HT1080 (cell line): ENCODE results near the gene TNK1. TPM values are rescaled to one million over a fixed set of nuclear protein-coding genes. Genes with fewer than 3 reads are reported as not detected.
A peak's percentile ranks its signal among the peaks of the same experiment; 100 is the strongest.

Experiments used
- DNase-seq: peaks from one replicate; pipeline ENCODE4 v3.0.0-alpha.2; 2015; ENCODE audit warnings: low read depth
- total RNA-seq: library from RNA; depleted of rRNA; stranded (reverse); fragments of >200 nt; shearing (Covaris generic); gene quantifications from 2 replicates; pipeline ENCODE4 v1.2.3, GENCODE V29; 2014

TNK1 gene
- total RNA-seq, 1 experiment from 2014 or later, result 0.24 TPM

DNA sequence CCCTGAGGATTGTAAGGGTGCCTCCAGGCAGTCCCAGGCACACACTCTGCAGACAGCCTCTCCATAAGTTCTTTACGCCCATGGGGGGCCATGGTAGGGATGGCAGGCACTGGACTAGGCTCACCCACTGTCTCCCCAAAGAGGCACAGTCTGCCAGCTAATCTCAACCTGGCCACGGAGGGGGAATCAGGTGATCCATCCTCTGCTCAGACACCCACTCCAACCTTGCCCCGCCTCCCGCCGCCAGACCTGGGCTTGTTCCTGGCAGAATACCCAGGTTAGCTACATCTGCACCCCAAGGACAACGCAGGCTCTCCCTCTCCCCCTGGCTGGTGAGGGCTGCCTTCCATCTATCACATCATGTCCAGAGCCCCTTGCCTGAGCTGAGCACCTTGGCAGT is 28.0 kb downstream of the TNK1 start:
- DNase-seq, result no peak

DNA sequence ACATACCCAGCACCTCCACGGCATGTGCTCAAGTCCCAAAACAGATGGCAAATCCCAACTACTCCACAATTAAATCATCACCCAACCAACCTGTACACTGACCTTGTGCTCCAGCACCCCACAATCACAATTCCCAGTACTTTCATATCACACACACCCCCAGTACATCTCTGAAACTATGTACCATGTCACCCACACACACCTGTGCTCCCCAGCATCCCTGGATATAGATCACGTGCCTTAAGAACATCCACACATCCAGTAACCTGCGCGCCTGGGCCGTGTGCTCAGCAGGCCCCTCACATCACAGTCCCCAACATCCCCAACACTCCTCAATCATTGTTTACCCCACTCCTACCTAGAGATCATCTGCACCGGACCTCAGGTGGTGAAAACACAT is 28.8 kb downstream of the TNK1 start:
- no peak for DNase-seq

DNA sequence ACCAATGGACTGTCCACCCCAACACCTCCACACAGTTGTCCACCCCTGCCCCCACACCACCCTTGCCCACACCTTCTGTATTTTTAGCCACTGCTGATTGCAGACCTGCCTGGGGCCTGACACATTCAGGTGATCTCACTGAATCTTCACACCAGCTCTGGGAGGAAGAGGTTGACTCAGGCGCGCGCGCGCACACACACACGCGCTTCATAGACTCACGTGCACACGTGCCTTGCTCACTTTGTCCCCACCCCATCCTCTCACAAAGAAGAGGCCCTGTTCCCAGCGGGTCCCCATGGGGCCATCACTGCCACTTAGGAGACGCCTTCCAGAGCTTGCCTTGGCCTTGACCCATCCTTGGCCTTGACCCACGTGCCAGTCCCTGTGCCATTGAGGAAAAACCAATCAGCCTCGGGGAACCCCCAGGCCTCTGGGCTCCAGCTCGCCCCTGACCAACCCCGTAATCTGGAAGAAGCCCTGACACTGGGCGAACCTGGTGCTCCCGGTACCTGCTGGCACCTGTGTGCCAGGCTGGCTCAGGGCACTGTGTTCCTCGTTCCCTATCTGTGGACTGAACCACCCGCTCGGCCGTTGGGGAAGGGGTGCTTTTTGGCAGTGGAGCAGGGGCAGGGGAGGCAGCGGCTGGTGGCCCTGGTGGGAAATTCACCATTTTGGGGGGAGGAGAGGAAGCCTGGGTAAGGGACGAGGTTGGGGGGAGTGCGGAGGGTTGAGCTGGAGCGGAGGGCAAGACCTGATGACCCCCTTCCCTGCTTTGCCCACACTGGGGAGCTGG is 29.9 kb downstream of the TNK1 start:
- no peak for DNase-seq

DNA sequence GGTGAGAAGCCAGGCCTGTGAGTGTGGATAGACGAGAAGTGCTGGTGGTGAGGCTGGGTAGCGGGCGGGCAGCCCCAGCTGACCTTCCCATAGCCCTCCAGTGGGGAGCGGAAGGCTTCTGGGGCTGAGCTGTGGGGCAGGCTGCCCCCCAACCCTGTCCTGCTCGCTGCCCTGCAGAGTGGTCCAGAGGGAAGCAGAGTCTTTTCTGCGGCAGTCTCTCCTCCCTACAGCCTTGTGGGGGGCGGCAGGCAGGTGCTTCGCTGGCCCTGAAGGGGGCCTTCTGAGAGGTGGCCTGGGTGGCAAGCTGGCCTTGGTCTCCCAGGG is 30.5 kb downstream of the TNK1 start:
- no peak for DNase-seq

DNA sequence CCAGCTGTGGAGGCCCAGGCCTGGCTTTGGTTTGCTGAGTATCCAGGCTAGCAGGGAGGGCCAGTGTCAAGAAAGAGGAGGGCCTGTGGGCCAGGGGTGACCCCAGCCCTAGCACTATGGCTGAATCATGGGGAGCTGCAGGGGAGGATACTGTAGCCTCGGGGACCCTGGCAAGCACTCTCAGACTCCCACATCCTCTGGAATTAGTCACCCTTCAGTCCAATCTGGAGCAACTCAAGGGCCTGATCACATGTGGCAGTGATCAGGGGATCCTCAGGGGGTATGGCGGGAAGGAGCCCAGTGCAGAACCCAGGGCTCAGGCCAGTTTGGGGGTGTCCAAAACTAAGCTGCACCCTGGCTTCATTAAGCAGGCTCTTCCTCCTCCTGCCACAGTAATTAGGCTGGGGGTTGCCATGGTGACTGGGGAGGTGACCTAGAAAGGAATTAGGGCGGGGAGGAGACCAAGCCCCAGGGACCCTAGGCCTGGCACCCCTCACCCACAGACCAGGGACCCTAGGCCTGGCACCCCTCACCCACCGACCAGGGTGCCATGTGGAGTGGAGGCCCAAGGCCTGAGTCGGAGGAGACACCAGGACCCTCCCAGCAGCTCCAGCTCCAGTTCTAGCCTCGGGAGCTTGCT is 32.6 kb downstream of the TNK1 start:
- DNase-seq, result peak; percentile 75

DNA sequence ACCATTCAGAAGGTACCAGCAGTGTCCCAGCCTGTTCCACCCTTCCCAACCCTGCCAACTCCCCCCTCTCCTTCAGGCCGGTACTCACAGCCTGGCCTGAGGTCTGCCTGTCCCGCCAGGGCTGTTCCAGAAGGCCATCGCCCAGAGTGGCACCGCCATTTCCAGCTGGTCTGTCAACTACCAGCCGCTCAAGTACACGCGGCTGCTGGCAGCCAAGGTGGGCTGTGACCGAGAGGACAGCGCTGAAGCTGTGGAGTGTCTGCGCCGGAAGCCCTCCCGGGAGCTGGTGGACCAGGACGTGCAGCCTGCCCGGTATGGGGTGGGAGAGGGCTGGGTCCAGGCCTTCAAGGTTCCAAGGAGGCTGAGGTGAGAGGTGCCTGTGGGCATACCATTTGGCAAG is 33.9 kb downstream of the TNK1 start:
- no peak for DNase-seq

DNA sequence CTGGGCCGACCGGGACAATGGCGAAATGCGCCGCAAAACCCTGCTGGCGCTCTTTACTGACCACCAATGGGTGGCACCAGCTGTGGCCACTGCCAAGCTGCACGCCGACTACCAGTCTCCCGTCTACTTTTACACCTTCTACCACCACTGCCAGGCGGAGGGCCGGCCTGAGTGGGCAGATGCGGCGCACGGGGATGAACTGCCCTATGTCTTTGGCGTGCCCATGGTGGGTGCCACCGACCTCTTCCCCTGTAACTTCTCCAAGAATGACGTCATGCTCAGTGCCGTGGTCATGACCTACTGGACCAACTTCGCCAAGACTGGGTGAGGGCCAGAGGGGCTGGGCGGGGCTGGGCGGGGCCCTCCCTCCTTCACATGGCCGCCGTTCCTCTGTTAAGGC is 34.9 kb downstream of the TNK1 start:
- DNase-seq, result no peak

DNA sequence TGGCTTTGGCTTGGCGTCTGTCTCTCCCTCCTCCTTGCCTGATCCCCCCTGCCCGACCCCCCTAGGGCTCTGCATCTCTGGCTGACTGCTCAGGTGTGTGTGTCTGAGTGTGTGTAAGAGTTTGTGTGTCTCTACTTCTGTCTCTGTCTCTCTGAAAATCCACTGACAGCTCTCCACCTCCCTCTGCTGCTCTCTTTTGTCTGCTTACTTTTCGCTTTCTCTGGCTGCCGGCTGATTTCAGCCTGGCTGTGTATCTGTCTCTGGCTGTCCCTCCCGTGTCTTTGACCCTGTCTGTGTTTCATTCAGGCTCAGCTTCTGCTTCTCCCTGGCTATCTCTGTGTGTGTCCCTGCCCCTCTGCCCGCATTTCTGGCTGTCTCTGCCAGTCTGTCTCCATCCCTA is 35.4 kb downstream of the TNK1 start:
- no peak for DNase-seq

DNA sequence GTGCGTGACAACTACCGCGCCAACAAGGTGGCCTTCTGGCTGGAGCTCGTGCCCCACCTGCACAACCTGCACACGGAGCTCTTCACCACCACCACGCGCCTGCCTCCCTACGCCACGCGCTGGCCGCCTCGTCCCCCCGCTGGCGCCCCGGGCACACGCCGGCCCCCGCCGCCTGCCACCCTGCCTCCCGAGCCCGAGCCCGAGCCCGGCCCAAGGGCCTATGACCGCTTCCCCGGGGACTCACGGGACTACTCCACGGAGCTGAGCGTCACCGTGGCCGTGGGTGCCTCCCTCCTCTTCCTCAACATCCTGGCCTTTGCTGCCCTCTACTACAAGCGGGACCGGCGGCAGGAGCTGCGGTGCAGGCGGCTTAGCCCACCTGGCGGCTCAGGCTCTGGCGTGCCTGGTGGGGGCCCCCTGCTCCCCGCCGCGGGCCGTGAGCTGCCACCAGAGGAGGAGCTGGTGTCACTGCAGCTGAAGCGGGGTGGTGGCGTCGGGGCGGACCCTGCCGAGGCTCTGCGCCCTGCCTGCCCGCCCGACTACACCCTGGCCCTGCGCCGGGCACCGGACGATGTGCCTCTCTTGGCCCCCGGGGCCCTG is 36.3 kb downstream of the TNK1 start:
- DNase-seq, result no peak

DNA sequence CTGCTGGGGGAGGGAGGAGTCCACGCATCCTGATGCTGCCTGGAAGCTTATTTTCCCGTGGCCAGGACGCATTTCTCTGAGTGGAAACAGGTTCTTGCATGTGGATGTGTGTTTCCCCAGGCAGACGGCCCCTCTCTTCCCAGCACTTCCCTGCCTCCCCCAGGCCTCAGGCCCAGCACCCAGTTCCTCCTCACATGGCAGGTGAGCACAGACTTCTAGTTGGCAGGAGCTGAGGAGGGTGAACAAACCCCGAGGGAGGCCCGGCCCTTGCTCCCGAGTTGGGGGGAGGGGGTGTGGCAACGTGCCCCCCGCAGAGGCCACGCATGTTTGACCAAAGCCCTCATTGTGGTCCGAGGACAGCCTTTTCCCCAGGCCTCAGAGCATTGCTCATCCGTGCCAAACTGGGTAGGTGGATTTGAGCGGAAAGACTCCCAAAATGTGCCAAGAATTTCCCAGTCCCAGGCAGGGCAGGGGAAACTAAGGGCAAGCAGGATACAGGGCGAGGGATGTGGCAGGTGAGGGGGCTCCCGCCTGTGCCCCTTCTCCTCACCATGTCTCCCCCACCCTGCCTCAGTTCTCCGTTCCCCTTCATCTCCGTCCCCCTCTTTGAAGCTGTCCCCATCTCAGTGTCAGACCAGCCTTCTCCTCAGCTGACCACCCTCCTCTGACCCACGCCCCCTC is 37.7 kb downstream of the TNK1 start:
- no peak for DNase-seq

DNA sequence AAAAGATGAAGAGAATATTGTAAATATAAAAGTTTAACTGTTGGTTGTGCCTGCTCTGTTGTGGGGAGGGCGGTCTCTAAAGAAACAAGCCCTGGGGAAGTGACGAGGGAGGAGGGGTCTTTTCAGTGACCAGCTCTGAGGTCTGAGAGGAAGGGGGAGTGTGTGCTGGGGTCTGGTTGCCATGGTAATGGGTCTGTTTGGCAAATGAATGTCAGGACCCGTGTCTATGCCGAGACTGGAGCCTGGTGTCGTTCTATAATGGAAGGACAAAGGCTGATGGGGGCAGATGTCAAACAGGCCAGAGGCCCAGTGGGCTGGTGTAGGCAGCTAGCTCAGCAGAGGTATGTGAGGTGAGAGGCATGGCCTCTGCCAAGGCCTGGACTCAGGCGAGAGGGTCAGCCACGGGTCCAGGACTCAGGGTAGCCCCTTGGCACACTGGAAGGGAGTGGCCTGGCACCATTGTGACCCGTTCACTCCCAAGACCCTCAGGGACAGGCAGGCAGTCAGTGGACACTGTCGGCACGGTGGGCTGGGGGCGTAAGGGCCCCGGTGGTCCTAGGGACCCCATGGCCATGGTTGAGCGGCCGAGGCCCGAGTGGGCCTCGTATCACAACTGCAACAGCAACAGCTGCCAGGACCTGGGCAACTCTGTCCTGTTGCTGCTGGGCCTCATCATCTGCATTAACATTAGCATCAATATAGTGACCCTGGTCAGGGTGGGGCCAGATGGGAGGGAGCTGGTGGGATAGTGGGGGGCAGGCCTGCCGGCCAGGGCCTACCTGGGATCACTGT is 39.1 kb downstream of the TNK1 start, which contains the start of gene SPEM1:
SPEM1 (plus strand) TSS at position 506 of the 792 bp plus-strand sequence; CDS start at position 567, 61 bp downstream.
- no peak for DNase-seq

DNA sequence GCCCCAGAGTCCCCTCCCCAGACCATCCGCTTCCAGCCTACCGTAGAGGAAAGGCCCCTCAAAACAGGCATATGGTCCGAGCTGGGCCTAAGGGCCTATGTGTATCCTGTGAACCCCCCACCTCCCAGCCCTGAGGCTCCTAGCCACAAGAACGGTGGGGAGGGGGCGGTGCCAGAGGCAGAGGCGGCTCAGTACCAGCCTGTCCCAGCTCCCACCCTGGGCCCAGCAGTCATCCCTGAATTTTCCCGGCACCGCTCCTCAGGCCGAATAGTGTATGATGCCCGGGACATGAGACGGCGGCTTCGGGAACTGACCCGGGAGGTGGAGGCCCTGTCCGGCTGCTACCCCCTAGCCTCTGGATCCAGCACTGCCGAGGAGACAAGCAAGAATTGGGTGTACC is 40.3 kb downstream of the TNK1 start:
- DNase-seq, result no peak

DNA sequence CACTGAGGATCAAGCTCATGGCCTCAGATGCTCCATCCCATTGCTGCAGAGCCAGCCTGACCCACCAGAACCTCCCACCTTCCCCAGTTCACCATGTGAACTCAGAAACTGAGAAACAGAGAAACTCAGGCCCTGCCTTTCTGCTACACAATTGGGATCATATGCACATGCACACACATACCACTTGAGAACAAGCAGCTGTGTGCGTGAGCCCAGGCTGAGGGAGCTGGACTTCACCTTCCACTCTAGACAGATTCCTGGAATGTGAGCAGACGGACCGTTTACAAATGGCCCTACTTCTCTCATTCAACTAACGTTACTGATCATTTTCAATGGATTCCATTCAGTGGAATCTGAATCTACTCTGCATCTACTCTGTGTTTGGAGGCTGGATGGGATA is 42.8 kb downstream of the TNK1 start:
- DNase-seq, result no peak

DNA sequence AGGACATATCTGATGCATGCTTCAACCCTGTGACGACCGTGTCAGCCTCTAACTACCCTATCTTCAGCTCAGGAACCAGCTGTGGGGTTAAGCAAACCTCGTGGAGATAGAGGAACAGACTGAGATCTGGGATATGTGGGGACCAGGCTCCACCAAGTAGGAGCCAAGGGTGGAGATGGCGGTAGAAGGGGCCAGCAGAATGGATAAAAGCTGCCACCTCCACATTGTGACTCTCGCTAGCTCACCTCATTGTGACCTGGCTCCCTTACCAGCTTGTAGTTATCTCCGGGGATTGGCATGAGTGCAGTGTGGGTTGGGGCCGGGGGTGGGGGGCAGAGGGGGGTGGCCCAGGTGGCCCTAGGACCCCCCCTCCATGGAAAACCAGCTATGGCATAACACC is 44.4 kb downstream of the TNK1 start, which contains the start of gene SPEM2:
SPEM2 (plus strand) TSS at position 301 of the 400 bp plus-strand sequence; CDS start at position 374, 73 bp downstream.
- DNase-seq, result no peak

DNA sequence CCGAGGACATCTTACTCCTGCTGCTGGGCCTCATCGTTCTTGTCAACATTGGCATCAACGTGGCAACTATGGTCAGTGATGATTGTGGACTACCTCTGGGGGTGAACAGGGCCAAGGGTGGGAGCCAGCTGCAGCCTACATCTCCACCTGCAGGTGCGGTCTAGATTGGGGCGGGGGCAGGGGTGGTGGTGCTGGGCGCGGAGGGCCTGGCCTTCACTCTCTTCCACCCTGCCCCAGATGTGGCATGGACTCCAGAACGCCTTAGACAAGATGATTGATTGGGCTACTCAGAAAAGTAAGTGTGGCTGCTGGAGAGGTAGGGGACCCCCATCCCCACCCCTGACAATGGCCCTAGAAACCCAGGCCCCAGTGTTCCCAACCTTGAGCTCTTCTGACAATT is 44.9 kb downstream of the TNK1 start:
- no peak for DNase-seq

DNA sequence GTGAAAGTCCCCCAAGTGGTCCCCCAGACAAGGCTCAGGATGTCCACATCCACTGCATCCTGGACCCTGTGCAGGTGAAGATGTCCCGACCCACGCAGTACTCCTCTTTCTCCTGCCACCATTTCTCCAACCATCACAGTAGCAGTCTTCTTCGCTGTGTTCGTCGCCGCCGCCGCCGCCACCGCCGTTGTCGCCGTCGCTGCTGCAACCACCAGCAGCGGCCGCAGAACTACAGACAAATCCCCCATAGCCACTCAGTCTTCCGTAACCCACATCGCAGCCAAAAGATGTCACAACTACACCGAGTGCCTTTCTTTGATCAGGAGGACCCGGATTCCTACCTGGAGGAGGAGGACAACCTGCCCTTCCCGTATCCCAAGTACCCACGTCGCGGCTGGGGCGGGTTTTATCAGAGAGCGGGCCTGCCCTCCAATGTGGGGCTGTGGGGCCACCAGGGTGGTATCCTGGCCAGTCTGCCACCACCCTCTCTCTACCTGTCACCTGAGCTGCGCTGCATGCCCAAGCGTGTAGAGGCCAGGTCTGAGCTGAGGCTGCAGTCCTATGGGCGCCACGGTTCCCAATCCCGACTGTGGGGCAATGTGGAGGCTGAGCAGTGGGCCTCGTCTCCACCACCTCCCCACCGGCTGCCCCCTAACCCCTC is 45.4 kb downstream of the TNK1 start:
- no peak for DNase-seq

DNA sequence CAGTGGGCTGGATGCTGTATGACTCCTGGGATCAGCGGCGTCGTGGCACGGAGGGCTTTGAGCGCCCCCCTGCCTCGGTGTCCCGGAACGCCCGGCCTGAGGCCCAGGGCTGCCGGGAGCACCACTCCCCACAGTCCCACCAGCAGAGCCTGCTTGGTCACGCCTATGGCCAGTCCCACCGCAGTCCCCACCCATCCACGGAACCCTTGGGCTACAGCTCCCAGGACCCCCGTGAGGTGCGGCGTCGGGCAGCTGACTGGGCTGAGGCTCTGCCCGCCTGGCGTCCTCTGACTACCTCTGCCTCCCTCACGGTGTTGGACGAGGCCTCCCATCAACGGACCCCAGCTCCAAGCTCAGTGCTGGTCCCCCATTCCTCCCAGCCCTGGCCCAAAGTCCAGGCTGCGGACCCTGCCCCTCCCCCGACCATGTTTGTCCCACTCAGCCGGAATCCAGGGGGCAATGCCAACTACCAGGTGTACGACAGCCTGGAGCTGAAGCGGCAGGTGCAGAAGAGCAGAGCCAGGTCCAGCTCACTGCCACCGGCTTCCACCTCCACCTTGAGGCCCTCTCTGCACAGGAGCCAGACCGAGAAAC is 46.1 kb downstream of the TNK1 start:
- DNase-seq, result no peak

DNA sequence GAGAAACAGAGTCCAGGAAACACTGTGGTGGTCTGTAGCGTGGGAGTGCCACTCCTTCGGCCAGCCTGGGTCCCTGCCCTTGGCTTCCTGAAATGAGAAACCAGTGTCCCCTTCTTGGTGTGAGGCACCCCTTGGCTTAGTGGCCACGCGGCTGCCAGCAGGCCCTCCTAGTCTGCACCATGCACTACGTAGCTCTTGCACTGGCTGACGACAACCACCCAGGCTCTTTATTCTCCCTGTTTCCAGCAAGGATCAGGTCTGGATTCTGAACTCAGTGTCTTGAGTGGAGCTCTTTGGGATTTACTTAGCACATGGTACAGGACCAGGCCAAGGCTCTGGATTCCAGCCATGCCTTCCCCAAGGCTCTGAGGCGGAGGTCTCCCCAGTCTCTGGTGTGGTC is 46.7 kb downstream of the TNK1 start:
- DNase-seq, result no peak

DNA sequence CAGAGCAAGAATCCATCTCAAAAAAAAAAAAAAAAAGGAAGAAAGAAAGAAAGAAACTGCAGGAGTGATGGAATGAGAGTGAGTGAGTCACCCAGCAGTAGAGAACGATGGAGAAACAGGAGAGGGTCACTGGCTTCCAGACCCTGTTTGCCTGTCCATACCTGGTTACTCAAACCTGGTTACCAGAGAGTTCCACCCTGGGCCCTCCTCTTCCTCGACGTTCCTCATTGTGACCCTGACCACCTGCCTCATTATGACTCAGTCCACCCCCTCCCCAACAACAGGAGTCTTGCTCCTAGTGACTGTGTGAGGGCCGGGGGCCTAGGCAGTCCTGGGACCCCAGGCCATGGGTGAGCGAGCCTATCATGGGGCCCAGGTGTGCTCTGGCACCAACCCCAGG is 47.7 kb downstream of the TNK1 start, which contains the start of gene SPEM3:
SPEM3 (plus strand) TSS at position 301 of the 400 bp plus-strand sequence; CDS start at position 347, 46 bp downstream.
- no peak for DNase-seq

DNA sequence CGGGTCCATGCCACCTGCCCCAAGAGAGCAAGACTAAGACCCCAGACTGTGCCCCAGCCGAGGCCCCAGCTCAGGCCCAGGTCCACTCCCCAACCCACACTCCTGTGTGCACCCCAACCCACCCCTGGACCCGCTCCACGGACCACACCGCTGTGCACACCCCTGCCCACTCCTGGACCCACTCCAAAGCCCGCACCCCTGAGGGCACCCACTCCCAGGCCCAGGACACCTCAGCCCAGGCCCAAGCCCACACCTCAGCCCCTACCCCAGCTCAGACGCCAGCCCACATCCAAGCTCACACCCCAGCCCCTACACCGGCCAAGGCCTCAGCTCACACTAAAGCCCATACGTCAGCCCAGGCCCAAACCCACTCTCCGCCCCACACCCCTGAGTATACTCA is 48.8 kb downstream of the TNK1 start:
- no peak for DNase-seq
